HG02885 (cell line): ENCODE measurements around the gene AICDA.

Source experiments
- ATAC-seq: cut with Tn5 transposase; IDR thresholded peaks from one replicate; pipeline ENCODE4 v1.9.1; 2021; ENCODE audit warnings: mild to moderate bottlenecking; ENCODE audit not compliant: unreplicated experiment, poor library complexity

AICDA gene

GRCh38 chr12:8561011-8561410 is 51.6 kb downstream of the AICDA start:
- no peak for ATAC-seq

GRCh38 chr12:8559676-8560075 is 53.0 kb downstream of the AICDA start:
- no peak for ATAC-seq

GRCh38 chr12:8556531-8557097 is 56.0 kb downstream of the AICDA start:
- ATAC-seq: no peak

GRCh38 chr12:8554451-8555195 is 58.0 kb downstream of the AICDA start:
- no peak for ATAC-seq

- ATAC-seq: no peak
These were observed 59.5 kb downstream of the AICDA start for GRCh38 chr12:8553088-8553627.
